Kidney glomerular epithelial cell (primary cell): ENCODE data around the gene KCNS3.
A peak's percentile ranks its signal among the peaks of the same experiment; 100 is the strongest.

ENCODE experiments used
- DNase-seq: peaks from one replicate; lab custom pipeline; 2025; lab: John Stamatoyannopoulos, UW

KCNS3 gene

DNA sequence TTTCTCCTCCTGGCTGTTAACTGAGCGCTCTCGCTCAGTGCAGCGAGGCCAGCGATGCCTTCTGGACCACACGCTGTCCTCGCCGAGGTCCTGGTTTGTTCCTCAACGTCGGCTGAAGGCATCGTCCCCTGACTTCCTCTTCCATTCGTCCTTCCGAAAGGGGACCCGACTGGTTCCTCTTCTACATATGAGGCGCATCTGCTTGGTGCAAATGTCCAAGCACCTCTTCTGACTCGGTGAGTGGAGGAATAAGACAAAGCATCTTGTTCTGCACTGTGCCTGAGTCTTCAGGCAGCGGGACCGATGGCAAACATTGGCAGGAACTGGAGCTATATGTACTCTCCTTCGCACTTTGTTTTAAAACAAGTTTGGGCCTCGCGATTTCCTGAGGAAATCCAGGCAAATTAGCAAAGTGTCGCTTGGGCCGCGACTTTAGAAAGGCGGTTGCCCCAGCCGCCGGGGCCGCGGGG lies 621 bp upstream of the KCNS3 start:
- no peak for DNase-seq

DNA sequence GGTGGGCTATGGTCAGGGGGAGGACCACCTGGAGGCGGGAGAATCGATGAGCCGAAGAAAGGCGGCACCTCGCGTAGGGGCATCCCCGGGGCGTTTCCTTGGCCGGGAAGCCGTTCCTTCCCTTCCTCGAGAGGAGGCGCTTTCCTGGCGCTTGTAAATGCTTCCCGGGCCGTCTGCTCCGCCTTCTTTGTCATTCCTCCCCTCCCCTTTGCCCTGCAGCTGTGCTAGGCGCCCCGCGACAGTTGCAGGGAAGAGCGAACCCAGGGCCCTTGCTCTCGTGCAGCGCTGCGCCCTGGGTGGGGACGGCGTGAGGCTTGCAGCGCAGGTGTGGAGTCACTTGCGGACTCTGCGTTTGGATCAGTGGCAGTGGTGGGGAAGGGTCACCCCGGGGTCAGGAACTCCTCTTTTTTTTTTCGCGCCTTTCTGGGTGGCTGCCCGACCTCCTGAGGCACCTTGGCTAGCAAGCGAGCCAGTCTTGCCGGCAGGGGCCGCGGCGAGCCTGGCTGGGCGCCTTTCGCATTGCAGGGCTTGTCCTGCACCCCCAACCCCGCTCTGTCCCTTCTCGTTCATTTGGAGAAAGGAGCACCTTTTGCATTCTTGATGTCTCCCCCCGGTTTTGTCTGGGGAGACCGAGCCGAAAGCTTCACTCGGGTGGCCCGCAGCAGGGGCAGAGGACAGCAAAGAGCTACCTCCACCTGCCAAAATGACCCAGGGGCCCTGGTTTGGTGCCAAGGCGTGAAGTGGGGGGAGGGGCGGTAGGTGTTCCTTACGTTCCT lies 858 bp downstream of the KCNS3 start:
- DNase-seq, result peak; percentile 41

DNA sequence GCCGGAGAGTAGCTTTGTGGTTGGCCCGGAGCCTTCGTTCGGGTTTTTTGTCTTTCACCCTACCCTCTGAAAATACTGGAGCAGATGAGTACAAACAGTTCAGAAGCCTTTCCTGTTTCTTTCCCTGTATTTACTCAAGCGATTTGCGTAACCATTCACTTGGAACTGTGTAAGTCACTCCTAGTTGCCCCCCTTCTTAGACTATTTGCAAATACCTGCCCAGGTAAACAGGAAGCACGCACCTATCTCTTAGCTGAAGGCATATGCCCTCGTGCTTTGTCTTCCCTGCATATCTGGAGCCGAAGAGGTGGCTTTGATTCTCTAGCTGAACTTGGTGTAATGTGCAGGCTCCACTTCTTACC lies 1.4 kb downstream of the KCNS3 start:
- no peak for DNase-seq

DNA sequence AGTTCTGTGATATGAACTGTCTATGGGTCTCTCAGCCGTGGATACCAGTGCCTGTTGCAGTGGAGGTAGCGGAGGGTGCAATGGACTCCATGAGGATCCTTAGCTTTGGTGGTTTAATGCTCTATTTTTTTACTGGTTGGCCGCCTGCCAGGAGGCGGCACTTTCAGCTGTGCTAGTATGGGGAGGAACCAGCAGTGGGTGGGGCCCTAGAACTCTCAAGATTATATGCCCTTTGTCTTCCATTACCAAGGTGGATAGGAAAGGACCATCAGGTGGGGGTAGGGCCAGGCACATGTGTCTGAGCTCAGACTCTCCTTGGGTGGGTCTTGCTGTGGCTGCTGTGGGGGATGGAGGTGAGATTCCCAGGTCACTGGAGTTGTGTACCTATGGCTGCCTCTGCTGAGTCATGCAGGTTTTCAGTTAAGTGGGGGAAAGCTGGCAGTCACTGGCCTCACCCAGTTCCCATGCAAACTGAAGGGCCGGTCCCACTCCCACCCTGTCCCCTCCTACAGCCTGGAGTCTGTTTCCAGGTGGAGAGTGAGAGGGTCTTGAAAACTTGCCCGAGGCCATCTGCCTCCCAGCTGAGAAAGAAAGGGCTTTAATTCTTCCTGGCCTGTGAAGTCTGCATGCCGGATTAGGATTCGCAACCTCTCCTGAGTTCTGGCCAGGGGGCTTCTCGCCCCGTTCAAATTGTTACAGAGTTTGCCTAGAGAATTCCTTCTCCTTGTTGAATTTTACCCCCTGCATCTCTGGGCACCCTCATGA lies 14.5 kb downstream of the KCNS3 start:
- no peak for DNase-seq

DNA sequence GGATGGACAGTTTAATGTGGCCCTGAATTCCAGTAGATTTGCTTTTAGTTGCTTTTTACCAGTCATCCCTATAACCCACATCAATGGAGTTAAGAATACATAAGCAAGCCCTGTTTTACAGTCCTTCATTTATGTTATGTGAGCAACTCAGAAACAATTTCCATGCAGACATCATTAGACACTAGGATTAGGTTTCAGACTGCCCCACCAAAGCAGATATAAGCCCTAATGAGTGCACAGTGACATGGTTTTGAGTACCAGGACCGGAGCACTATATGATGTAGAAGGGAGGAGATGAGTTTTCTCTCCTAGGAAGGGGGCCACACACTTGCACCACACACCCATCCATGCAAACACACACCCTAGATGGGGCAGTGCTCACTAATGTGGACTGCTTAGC lies 15.5 kb downstream of the KCNS3 start:
- no peak for DNase-seq

DNA sequence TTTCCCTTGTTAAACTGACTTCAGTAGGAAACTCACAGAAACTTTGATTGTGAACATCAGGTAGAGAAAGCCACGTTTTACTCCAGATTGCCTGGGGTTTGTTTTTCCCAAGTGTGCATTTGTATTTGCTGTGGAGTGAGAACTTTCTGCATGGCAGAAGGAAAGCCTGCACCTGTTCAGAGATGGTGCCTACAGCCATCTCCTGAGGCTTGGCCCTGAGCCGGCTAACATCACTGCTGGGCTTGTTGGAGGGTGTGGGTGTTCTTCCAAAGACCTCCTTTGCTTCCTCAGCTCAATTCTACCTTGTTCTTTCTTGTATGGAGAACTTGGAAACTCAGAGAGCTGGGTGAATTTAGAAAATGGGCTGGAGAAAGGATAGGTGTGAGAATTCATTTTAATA lies 16.1 kb downstream of the KCNS3 start:
- no peak for DNase-seq

DNA sequence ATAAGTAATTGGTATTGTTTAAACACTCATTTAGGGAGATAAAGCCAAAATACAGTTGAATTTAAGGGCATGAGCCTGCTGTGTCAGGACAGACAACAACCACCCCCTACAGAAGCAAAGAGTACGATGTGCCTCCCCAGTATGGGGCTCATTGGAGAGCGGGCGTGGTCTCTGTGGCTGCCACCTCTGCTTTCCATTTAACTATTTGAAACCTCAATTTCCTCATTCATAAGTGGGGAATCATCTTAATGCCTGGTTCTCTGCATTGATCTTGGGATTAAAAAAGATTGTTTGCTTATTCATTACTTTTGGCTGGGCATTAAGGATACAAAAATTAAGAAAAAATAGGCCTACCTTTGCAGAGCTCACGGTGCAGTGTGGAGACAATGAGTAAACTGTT lies 21.4 kb downstream of the KCNS3 start:
- DNase-seq, result no peak

DNA sequence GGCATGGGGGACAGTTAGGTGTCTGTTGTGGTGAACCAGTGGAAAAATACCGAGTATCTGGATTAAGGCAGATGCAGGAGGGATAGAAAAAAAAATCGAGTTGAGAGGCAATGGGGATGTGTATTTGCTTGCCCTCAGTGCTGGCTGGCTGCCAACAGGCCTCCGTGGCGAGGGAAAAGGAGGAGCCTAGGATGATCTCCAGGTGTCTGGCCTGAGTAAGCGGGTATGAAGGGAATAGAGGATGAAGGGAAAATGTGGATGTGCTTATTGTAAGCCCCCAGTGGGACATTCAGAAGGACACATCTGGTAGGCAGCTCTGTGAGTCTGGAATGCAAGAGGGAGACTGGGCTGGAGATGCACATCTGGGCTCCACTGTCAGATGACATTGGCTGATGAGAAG lies 22.8 kb downstream of the KCNS3 start:
- no peak for DNase-seq

DNA sequence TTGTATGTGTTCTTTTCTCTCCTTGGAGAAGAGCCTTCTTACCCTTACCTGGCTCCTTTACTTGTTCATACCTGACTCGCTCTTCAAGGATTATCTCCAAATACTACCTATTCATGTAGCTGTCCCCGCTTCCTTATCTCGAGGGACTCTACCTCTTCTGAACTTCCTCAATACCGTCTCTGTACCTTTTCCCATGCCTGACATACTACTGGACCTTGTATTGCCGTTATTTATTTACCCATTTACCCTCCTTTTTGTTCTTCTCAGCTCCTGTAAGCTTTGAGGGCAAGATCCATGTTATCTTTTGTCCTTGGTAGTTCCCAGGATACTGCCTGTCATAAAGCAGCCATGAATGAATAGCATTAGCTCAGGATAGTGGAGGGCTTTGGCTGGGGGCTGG lies 32.5 kb downstream of the KCNS3 start:
- DNase-seq, result no peak

DNA sequence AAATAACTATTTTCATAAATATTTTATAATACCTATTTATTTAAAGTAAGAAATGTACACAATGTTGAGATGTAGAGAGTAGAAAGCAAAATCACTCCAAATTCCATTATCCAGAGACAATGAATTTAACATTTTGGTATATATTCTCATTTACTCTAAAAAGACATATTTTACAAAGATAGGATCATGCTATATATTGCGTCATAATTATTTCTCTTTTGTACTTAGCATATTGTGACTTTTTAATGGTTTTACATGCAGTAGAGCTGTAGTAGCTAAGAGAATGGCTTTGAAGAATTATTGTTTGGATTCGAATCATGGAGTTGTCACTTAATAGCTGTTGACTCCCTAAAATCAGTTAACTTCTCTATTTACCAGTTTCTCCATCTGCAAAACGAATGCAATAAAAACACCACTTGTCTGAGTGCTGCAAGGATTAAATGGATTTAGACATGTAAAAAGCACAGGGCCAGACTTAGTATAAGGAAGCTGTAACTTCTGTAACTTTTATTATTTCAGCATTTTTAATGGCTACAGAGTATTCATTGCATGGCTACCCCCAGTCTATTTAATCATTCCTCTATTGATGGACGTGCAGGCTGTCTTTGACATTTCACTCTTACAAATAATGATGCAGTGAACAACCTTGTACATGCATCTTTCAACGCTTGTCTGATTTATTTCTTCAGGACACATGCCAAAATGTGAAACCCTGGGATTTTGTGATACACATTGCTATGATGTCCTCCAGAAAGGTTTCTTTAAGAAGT lies 33.2 kb downstream of the KCNS3 start:
- no peak for DNase-seq

DNA sequence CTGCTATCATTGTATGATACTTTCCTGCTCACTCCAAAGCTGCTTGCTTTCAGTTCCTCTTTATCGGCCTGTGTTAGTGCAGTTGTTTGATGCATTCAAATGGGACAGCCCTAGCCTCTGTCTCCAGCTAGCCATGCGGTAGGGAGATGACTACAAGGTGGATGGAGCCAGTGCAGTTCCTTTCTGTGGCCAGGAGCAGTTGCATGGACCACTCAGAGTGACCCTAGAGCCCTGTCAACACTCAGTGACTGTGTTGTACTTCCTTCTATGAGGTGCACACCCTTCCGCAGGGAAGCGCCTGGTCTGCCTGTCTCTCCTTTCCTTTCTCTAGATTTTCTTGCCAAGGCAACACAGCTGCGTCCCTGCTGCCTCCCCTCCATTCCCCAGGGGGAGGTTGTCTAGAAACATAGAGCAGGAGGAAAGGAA lies 33.8 kb downstream of the KCNS3 start:
- no peak for DNase-seq

DNA sequence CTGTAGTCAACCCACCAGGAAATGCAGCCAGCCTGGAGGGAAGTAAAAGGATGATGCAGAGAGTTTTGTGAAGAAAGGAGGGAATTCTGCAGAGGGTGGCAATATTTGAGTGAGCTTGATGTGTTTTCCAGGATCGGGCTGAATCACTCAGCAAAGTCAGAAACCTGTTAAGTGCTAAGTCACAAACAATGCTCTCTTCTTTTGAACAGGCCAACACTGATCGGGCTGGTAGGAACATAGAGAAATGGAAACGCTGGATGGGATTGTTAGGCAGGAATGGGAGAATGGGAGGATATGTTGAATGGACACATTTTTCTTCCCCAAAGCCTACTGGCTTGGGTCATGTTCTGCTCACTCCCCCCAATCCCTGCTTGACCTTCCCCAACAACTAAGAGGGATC lies 36.6 kb downstream of the KCNS3 start:
- DNase-seq, result no peak

DNA sequence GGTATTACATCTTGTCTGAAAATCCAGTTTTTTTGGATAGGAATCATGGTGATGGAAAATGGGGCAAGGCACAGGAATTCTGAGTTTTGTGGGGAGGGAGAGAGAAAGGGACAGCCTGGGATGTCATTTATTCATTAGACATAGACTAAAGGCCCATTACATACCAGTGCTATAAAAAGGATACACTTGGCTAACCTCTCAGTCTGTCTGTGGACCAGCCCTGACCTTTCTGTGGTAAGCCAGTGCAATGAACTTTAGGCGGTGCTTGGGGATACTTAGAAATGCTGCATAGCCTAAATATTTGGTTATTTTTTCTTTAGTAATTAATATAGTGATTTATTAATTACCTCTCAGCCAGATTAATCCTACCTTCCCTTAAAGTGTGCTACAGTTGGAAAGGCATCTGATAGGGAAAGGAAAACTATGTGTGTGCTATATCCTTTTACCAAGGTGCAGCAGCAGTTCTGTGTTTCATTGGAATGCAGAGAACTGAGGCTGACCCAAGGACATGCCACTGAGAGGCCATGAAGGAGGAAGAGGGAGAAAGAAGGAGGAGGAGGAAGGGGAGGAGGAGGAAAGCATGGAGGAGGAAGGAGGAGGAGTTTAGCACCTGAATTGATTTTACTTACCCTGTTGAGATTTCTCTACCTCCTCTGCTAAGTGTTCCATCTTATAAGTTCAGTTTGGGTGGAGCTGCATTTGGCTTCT lies 37.5 kb downstream of the KCNS3 start:
- DNase-seq, result no peak

DNA sequence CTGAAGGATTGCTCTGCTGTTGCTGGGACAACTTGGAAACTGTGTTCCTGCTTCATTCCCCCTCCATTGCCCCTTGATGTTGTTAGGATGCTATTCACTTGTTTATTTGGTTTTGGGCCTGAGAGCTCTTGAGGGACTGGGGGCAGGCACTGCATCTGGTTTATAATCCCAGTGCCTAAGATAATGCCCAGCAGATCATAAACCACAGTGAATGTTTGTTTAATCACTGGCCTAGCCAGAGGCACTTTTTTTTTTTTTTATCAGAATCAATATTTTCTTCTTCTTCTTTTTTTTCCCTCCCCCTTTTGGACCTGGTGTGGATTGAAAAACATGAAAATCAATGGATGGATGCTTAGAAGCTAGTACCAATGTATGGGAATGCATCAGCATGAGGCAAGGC lies 38.1 kb downstream of the KCNS3 start:
- DNase-seq, result no peak

DNA sequence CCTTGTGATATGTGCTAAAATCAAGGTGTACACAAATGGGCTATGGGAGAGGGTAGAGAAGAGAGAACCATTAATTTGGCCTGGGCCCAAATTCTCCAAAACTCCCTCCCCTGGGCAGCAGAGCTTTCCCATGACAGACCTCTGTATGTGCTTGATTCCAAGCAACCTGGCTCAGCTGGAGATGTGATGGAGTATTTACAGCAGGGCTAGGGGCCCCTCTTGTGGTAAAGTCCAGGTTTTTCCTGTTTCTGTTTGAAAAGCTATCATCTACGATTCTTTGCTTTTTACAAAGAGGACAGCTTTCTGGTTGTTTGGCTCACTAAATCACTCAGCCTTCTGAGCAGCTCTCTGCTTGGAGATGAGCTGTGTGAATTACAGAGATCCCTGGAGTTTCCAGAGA lies 40.3 kb downstream of the KCNS3 start:
- no peak for DNase-seq

DNA sequence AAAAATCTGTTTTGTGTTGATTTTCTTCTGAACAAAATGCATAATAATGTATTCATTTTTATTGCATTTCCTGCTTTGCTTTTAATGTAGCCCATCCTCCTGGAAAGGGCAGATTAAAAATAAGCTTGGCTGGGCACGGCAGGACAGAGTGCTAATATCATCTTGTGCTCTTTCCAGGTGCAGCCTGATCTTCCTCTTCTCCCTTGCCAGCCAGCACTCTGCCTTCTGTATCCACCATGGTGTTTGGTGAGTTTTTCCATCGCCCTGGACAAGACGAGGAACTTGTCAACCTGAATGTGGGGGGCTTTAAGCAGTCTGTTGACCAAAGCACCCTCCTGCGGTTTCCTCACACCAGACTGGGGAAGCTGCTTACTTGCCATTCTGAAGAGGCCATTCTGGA lies 52.3 kb downstream of the KCNS3 start:
- no peak for DNase-seq

DNA sequence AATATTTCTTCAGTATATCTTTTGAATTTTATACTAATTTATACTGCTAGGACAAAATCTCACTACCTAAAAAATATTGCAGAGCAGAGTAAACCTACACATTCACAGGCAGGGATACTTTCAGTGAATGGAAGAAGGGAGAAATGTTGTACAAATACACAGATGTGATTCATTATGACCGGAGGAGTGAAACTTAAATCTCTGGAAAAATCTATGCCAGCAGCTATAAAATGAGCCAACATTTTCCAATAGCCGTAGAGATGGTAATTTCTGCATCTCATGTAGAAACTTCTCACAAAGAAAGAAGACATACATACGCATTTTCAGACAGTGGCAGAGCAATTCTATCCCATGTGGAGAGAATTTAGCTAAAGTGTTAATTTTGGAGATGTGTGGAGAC lies 54.8 kb downstream of the KCNS3 start:
- no peak for DNase-seq

DNA sequence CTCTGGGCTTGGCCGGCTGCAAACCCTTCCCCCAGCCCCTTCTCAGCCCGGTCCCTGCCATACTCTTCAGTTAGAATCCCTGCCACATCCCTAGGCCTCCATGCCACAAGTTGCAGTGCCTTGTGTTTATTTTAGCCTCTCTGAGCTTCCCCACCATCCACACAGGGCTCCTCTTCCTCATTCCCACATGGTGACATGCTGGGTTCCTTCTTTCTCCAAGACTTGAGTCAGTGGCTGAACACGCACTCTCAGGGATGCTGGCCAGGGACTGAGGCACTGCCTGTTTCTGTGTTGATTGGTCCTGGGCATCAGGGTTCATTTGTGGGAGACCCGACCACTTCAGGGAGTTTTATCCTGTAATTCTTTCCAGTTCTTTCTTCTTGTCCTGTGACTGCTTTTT lies 56.3 kb downstream of the KCNS3 start:
- DNase-seq, result no peak

DNA sequence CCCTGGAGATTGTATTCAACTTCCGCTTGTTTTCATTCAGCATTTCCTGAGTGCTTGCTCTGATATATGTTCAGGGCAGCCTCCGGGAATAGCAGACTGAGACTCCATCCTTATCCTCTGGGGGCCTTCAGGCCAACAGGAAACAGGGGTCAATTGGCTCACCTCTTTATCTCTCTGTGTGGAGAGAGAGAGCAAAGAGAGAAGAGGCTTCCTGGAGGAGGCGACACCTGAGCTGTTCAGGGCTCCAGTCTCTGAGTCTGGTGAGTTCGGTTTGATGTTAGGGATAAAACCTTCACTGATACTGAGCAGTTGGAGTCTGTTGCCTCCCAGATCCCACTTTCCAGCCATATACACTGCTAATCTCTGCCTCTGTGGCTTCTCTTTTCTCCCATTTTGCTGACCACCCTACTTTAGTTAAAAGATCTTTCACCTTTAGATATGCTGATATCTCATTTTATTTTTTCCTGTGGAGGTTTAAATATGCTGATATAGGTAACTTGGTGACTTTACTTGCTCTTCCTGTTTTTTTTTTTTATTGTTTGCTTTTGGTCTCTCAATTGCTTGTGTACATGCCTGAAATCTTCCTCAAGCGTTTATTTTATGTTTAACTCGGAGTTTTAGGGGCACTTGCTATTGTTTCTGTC lies 56.9 kb downstream of the KCNS3 start:
- DNase-seq, result no peak

DNA sequence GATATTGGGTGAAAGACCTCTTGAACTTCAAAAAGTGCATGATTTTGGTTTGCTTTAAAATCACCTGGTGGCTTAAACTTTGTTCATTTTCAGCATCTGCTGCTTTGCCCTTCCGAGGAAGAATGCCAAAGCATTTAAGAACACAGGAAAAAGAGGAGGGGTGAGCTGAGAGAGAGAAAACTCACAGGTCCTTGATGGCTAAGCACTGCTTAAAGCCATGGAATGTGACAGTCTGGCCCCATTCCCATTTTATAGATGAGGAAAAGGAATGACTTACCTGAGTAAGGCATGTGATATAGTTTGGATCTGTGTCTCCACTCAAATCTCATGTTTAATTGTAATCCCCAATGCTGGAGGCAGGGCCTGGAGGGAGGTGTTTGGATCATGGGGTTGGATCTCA lies 58.1 kb downstream of the KCNS3 start:
- no peak for DNase-seq

DNA sequence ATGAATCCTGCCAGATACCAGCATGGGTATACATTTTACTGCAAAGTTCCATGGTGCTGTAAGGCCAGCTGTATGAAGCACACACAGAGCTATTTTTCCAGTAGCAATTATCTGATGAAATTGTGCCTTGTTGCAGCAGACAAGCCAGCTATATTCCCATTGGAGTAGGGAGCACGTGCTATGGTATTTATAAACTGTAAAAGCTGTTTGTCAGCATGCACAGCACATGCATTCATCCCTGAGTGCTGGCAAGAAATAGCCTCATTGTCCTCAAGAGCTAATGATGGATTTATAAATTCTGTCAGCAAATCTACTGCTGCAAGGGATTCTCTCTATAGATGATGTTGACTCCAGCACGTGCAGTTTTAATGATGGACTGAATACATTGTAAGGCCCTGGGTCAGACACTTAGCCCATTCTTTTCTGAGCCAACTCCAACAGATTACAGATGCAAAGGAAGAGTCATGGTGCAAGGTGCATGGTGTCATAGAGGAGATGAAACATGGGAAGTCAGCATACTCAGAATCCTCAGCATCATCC lies 61.7 kb downstream of the KCNS3 start:
- no peak for DNase-seq
